Retinal pigment epithelial cell (primary cell): ENCODE measurements around the gene CACNA2D3.

Source experiments
- DNase-seq: peaks from one replicate; pipeline ENCODE4 v3.0.0-alpha.2; 2010; ENCODE audit warnings: low read depth
- H3K4me3 ChIP-seq: 2 replicates; pipeline ENCODE4 v1.5.1; 2011; ENCODE audit warnings: mild to moderate bottlenecking, low read length, control low read depth, moderate library complexity
- CTCF ChIP-seq: conservative IDR thresholded peaks from 2 replicates; pipeline ENCODE4 v1.5.1; 2011; ENCODE audit warnings: low read depth, low read length, control low read depth, inconsistent platforms

The CACNA2D3 gene

GRCh38 chr3:54957711-54958110 lies 835.4 kb downstream of the CACNA2D3 start:
- DNase-seq = no peak
- TF ChIP-seq CTCF = no peak
- no peak overlapping the region for H3K4me3 ChIP-seq

- H3K4me3 ChIP-seq = no peak overlapping the region
- DNase-seq = no peak
- TF ChIP-seq CTCF = no peak
Measured at GRCh38 chr3:54960082-54960481, 837.7 kb downstream of the CACNA2D3 start.

- H3K4me3 ChIP-seq = no peak overlapping the region
- TF ChIP-seq CTCF = no peak
- no peak for DNase-seq
Measured at GRCh38 chr3:54960701-54961100, 838.3 kb downstream of the CACNA2D3 start.

GRCh38 chr3:54962200-54962599 lies 839.8 kb downstream of the CACNA2D3 start:
- H3K4me3 ChIP-seq = no peak overlapping the region
- no peak for TF ChIP-seq CTCF
- no peak for DNase-seq

- DNase-seq = no peak
- TF ChIP-seq CTCF = no peak
- no peak overlapping the region for H3K4me3 ChIP-seq
Measured at GRCh38 chr3:54963641-54964040, 841.3 kb downstream of the CACNA2D3 start.

- DNase-seq = no peak
- H3K4me3 ChIP-seq = no peak overlapping the region
- TF ChIP-seq CTCF = no peak
Measured at GRCh38 chr3:54964081-54964480, 841.7 kb downstream of the CACNA2D3 start.

- no peak for DNase-seq
- TF ChIP-seq CTCF = no peak
- no peak overlapping the region for H3K4me3 ChIP-seq
Measured at GRCh38 chr3:54965746-54966145, 843.4 kb downstream of the CACNA2D3 start.
